ENCODE data around the gene SEL1L3.

SEL1L3 gene

DNA sequence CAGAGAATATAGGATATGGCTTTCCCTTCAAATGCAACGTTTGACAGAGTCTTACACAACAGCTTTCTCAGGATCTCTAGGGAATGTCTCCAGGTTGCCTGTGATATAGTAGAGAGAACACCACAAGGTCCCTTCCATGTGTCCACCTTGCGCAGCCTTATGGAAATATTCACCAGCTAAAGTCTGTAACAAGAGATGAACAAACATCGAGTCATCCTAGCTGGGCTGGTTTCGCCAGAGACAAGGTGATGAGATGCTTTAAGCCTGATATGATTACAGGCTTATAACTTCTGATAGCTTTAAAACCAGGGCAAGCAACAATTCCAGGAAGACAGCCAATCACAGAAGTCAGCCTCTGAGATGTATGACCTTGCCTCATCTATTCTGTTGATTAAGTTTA, 83.8 kb downstream of the SEL1L3 start:
- TF ChIP-seq, protein P1, sequence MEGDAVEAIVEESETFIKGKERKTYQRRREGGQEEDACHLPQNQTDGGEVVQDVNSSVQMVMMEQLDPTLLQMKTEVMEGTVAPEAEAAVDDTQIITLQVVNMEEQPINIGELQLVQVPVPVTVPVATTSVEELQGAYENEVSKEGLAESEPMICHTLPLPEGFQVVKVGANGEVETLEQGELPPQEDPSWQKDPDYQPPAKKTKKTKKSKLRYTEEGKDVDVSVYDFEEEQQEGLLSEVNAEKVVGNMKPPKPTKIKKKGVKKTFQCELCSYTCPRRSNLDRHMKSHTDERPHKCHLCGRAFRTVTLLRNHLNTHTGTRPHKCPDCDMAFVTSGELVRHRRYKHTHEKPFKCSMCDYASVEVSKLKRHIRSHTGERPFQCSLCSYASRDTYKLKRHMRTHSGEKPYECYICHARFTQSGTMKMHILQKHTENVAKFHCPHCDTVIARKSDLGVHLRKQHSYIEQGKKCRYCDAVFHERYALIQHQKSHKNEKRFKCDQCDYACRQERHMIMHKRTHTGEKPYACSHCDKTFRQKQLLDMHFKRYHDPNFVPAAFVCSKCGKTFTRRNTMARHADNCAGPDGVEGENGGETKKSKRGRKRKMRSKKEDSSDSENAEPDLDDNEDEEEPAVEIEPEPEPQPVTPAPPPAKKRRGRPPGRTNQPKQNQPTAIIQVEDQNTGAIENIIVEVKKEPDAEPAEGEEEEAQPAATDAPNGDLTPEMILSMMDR (IDR thresholded peaks at IDR 0.05) = no peak
- DNase-seq (ENCODE audit: low spot score) = no peak
- no peak overlapping the region for H3K27ac ChIP-seq
- H3K4me3 ChIP-seq = no peak overlapping the region

DNA sequence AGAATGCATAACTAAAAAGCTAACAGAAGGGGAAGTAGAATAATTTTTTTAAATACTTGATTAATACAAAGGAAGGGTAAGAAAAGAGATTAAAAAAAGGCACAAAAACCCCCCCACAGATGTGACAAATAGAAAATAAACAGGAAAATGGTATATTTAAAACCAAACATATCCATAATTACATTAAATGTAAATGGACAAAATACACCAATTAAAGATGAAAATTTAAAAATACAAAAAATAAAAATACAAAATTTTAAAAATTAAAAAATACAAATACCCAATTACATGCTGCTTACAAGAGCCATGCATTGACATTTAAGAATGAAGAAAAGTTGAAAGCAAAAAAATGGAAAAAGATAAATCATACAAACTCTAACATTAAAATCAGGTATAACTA, 86.0 kb downstream of the SEL1L3 start:
- H3K27ac ChIP-seq = no peak overlapping the region
- no peak for DNase-seq (ENCODE audit: low spot score)
- TF ChIP-seq, protein P1 (IDR thresholded peaks at IDR 0.05) = no peak
- H3K4me3 ChIP-seq = no peak overlapping the region

DNA sequence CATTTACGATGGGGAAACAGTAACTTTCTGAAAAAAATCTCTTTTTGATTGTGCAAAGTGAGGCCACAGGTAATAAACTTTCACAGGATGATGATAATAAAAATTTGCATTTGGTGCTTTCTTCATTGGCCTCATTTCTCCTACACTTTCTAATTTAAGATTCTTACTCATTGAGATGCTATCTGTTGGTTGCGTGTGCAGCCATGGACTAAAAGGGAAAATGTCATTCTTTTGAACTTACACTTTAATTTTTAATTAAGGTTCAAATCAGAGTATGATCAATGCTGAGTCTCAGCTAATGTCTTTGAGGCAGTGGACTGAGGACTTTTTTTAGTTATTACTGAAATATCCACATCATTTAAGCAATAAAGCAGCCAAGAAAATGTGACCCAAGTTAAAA, 87.6 kb downstream of the SEL1L3 start:
- TF ChIP-seq, protein P1 (IDR thresholded peaks at IDR 0.05) = no peak
- no peak overlapping the region for H3K4me3 ChIP-seq
- no peak for DNase-seq (ENCODE audit: low spot score)
- no peak overlapping the region for H3K27ac ChIP-seq

DNA sequence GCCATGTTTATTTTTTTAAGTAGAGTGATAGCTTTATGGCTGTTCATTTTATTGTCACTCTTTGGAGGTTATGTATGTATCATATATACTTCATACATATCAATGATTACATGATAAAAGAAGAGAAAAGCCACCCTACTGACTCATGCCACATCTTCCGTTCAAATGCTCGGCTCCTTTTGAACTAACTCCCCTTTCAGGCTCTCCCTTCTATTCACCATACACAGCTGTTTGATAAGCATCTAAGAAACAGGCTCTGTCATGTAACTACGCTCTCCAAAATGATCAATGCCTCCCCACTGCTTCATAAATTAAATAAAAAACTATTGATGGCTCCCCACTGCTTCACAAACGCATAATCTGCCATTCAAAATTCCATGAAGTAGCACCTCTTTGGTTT, 89.4 kb downstream of the SEL1L3 start:
- Histone ChIP-seq H3K27ac (no peak overlapping the region), H3K4me3 (no peak overlapping the region)
- DNase-seq (ENCODE audit: low spot score) = no peak
- TF ChIP-seq, protein P1 (IDR thresholded peaks at IDR 0.05) = no peak

DNA sequence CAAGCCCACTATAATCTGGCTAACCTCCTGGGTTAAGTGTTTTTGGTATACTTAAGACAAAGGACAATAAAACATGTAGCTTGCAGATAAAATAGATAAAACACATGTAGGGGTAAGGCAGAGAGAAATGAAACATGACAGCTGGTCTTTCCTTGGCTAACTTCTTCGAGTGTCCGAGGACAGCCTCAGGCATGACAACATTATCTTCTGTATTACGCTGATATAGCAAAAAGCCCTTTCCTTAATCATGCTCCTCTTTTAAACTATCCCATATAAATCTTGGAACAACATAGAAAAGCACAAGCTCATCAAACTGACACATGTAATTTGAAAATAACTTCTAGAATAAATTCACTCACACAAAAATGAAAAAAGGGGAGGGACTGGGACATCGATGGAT, 91.1 kb downstream of the SEL1L3 start:
- Histone ChIP-seq H3K4me3 (no peak overlapping the region), H3K27ac (no peak overlapping the region)
- no peak for DNase-seq (ENCODE audit: low spot score)
- TF ChIP-seq, protein P1 (IDR thresholded peaks at IDR 0.05) = no peak

DNA sequence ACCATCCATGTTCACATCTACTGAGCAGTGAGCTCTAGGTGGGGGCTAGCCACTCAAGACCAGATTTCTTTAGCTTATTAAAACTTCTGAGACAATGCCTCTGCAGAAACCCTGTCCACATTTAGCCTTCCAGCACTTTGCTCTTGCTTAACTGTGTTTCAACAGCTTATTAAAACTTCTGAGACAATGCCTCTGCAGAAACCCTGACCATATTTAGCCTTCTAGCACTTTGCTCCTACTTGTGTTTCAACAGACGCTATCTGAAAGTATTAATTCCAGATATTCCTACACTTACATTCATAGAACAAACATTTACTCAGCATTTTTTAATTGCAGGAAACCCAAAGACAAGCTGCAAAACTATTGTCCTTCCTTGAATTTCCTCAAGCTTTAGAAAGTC, 91.9 kb downstream of the SEL1L3 start:
- no peak overlapping the region for H3K4me3 ChIP-seq

DNA sequence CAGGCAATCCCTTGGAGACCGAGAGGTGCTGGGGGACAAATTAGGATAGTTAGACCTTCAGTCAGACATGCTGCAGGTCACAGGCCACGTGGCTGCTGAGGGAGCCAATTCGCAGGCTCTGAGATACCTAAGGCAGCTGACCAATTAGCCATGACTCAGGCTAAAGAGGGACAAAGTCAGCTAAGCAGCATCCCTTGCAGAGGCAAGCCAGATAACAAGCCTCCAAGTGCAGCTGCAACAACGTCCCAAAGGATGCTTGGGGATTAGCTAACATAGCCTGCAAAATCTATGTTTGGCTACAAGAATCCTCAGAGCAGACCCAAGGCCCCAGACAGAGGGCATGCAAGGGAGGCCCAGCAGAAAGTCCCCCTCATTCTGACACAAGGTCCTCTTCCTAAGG, 93.5 kb downstream of the SEL1L3 start:
- H3K4me3 ChIP-seq = no peak overlapping the region
- TF ChIP-seq, protein P1 (IDR thresholded peaks at IDR 0.05) = no peak
- H3K27ac ChIP-seq = no peak overlapping the region
- no peak for DNase-seq (ENCODE audit: low spot score)

More for the DNA sequence above, 91.9 kb downstream of the SEL1L3 start:
- no peak overlapping the region for H3K27ac ChIP-seq
- TF ChIP-seq, protein P1 (IDR thresholded peaks at IDR 0.05) = no peak
- DNase-seq (ENCODE audit: low spot score) = no peak

Data from coronary artery (tissue), 2 donors.